Panc1 (cell line): Measurements from ENCODE around the gene PPM1F. TPM values are rescaled to one million over a fixed set of nuclear protein-coding genes. Genes with fewer than 3 reads are reported as not detected.

Experiments used
- ATAC-seq: fragments of 200-7000 bp; cut with Tn5 transposase; 2 replicates; pipeline ENCODE4 v1.9.1; 2020; ENCODE audit warnings: mild to moderate bottlenecking, moderate library complexity
- BruUV-seq: library from RNA; stranded (reverse); fragments of 400-500 nt; replicated peaks from 2 replicates; lab custom pipeline; 2021; lab: Mats Ljungman, UMichigan
- CTCF ChIA-PET: fragments of 300-600 bp; sonication (Branson Sonifier 250); formaldehyde crosslinking; loops from one replicate; lab custom pipeline; 2022; ENCODE audit warnings: antibody characterized with exemption; lab: Charles Lee
- POLR2A ChIA-PET: fragments of 300-600 bp; sonication (Branson Sonifier 250); formaldehyde crosslinking; loops from one replicate; lab custom pipeline; 2022; ENCODE audit warnings: antibody characterized with exemption; lab: Charles Lee
- DNase-seq: peaks from one replicate; pipeline ENCODE4 v3.0.0-alpha.2; 2010; ENCODE audit warnings: low read depth, low spot score
- H3K27ac ChIP-seq: 2 replicates; pipeline ENCODE4 v1.5.1; 2011; ENCODE audit warnings: mild to moderate bottlenecking, low read length, inconsistent platforms
- H3K27me3 ChIP-seq: fragments of 200-500 bp; sonication (Bioruptor generic); 2 replicates; pipeline ENCODE4 v1.6.0; 2014; ENCODE audit warnings: low read length, inconsistent platforms; ENCODE audit not compliant: control insufficient read depth, insufficient read depth
- H3K36me3 ChIP-seq: fragments of 200-500 bp; sonication (Bioruptor generic); 2 replicates; pipeline ENCODE4 v1.5.1; 2014; ENCODE audit warnings: inconsistent platforms, mild to moderate bottlenecking, low read length, moderate library complexity; ENCODE audit not compliant: control insufficient read depth, insufficient read depth
- H3K4me1 ChIP-seq: 2 replicates; pipeline ENCODE4 v1.5.1; 2011; ENCODE audit warnings: inconsistent platforms, mild to moderate bottlenecking, low read length, moderate library complexity; ENCODE audit not compliant: control insufficient read depth, insufficient read depth
- H3K4me3 ChIP-seq, 2 experiments: 2 replicates each; pipeline ENCODE4 v1.5.1; 2011 to 2012; ENCODE audit warnings: low read depth in 2 of 2, low read length in 2 of 2, mild to moderate bottlenecking in 2 of 2, inconsistent platforms in 1 of 2, moderate library complexity in 1 of 2
- H3K9me3 ChIP-seq: fragments of 200-500 bp; sonication (Bioruptor generic); 2 replicates; pipeline ENCODE4 v1.5.1; 2014; ENCODE audit warnings: low read depth, mild to moderate bottlenecking, inconsistent platforms, low read length, moderate library complexity; ENCODE audit not compliant: control insufficient read depth, insufficient read depth
- CTCF ChIP-seq: fragments of 450-650 bp; IDR thresholded peaks from 2 replicates; pipeline ENCODE4 v1.5.1; 2017; ENCODE audit warnings: mild to moderate bottlenecking
- POLR2AphosphoS5 ChIP-seq: IDR thresholded peaks from 2 replicates; pipeline ENCODE4 v1.6.1; 2012; ENCODE audit warnings: mild to moderate bottlenecking, low read depth, low read length, moderate library complexity
- REST ChIP-seq, 2 experiments: IDR thresholded peaks; 2 replicates each; pipeline ENCODE4 v1.6.1; 2011 to 2012; ENCODE audit warnings: low read depth in 2 of 2, control low read depth in 1 of 2, low read length in 1 of 2, mild to moderate bottlenecking in 1 of 2, moderate library complexity in 1 of 2; ENCODE audit not compliant: insufficient read depth in 1 of 2
- SIN3A ChIP-seq: IDR thresholded peaks from 2 replicates; pipeline ENCODE4 v1.6.1; 2012; ENCODE audit warnings: low read depth, mild to moderate bottlenecking, low read length, moderate library complexity, borderline replicate concordance; ENCODE audit not compliant: insufficient read depth
- TCF7L2 ChIP-seq: IDR thresholded peaks from 2 replicates; pipeline ENCODE4 v1.6.1; 2011; ENCODE audit warnings: mild to moderate bottlenecking, low read depth, low read length, inconsistent platforms
- in situ Hi-C: cut with HindIII; loops from 2 replicates; pipeline ENCODE4 v1.10.0; 2016; ENCODE audit warnings: low sequenced_read_pairs, low pct_unique_long_range_greater_than_20kb
- intact Hi-C: fragments of 100-400 bp; cut with micrococcal nuclease; formaldehyde crosslinking; loops from one replicate; pipeline ENCODE4 v1.10.0; 2022; ENCODE audit not compliant: unreplicated experiment
- total RNA-seq: library from RNA; stranded (reverse); gene quantifications from one replicate; pipeline ENCODE4 v1.2.1, GENCODE V29; 2021; ENCODE audit not compliant: unreplicated experiment

The PPM1F gene
- total RNA-seq, 1 experiment from 2014 or later = 28.9 TPM

DNA sequence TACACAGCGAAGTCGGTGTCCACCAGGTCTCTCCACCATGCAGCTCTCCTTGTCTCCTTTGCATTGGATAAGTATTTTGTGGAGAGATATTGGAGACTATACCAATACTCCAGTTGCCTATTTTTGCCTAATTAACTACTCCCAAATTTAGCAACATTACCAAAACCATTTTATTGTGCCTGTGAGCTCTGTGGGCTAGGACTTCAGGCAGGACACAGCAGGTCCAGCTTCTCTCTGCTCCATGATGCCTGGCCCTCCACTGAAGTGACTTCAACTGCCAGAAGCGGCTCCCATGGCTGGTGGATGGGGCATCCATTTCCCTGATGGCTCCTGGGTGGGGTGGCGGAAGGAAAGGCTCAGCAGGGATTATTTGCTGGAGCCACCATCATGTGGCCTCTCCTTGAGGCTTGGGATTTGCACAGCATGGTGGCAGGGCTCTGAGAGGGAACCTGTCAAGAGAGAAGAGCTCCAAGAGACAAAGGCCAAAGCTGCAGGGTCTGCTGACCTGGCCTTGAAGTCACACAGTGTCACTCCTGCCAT, 48.3 kb downstream of the PPM1F start:
- TF ChIP-seq TCF7L2 = no peak
- no peak for TF ChIP-seq CTCF
- no peak for TF ChIP-seq SIN3A
- ChIA-PET POLR2A (no interaction called here), CTCF (interaction anchor here (0.5 kb wide), 1 partner anchor 8 kb away, joined by 7 read pairs; no protein-coding TSS in a partner anchor)
- Histone ChIP-seq H3K4me1 (no peaks in the 10 kb centered on the region), H3K27ac (no peak overlapping the region), H3K4me3 (no peak overlapping the region), H3K36me3 (no peaks in the 10 kb centered on the region), H3K9me3 (no peaks in the 10 kb centered on the region), H3K27me3 (no peaks in the 10 kb centered on the region)
- in situ Hi-C loops = no loop called here
- DNase-seq (no peak), ATAC-seq (no peak)
- no TSS peak for BruUV-seq
- intact Hi-C loops = no loop called here

DNA sequence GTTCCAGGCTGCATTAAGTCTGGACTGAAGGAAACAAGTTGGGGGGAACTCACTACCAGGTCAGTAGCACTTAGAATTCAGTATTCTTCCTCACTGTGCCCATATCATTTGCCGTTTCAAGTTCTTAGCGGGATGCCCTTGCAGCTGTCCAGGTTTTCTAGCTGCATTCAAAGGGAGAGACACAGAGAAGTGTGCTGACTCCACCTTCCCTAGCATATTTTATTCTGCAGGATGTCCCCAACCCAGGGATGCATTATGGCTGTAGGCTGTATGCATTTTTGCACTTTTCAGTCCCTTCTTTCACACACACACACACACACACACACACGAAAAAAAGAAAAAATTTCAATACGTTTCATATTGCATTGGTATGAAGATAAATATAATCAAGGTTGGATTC, 49.4 kb downstream of the PPM1F start:
- Histone ChIP-seq H3K36me3 (no peaks in the 10 kb centered on the region), H3K9me3 (no peaks in the 10 kb centered on the region), H3K4me3 (no peak overlapping the region), H3K4me1 (no peaks in the 10 kb centered on the region), H3K27me3 (no peaks in the 10 kb centered on the region), H3K27ac (no peak overlapping the region)
- ATAC-seq (no peak), DNase-seq (no peak)
- ChIA-PET CTCF (no interaction called here), POLR2A (no interaction called here)
- intact Hi-C loops (no loop called here), in situ Hi-C loops (no loop called here)
- BruUV-seq = no TSS peak
- TF ChIP-seq POLR2AphosphoS5 (no peak), TCF7L2 (no peak), SIN3A (no peak), REST (IDR thresholded peaks at IDR 0.05; ENCODE audit: insufficient read depth in 1 of 2, low read depth in 2 of 2, low read length in 1 of 2) (no peak), CTCF (no peak)
